Psoas muscle (tissue), 8 donors: ENCODE measurements around the gene OVOL1. TPM values are rescaled to one million over a fixed set of nuclear protein-coding genes. Genes with fewer than 3 reads are reported as not detected.

Experiments
- ATAC-seq, 4 donors: fragments of 200-7000 bp; cut with Tn5 transposase; one replicate each; pipeline ENCODE4 v1.9.1; 2020; ENCODE audit warnings: moderate library complexity in 3 of 4, mild to moderate bottlenecking in 2 of 4
- DNase-seq, 2 donors: peaks; one replicate each; pipeline ENCODE4 v3.0.0-alpha.2; 2020
- H3K27ac ChIP-seq: fragments of 200-600 bp; one replicate; pipeline ENCODE4 v1.8.0; 2022
- H3K27me3 ChIP-seq, 3 donors: fragments of 200-600 bp in 1 of 3; one replicate each; pipeline versions ENCODE4 v1.6.1 to v1.8.0; 2013 to 2022; ENCODE audit warnings: low read length in 2 of 3, mild to moderate bottlenecking in 2 of 3, moderate library complexity in 1 of 3; ENCODE audit not compliant: insufficient read depth in 3 of 3
- H3K36me3 ChIP-seq, 2 donors: fragments of 200-600 bp in 1 of 2; one replicate each; pipeline versions ENCODE4 v1.6.1 to v1.8.0; 2013 to 2022; ENCODE audit warnings: low read depth in 1 of 2, mild to moderate bottlenecking in 1 of 2, moderate library complexity in 1 of 2; ENCODE audit not compliant: insufficient read depth in 1 of 2
- H3K4me1 ChIP-seq: fragments of 200-600 bp; one replicate; pipeline ENCODE4 v1.8.0; 2022
- H3K4me3 ChIP-seq: fragments of 200-600 bp; one replicate; pipeline ENCODE4 v1.8.0; 2022; ENCODE audit warnings: mild to moderate bottlenecking
- H3K9me3 ChIP-seq: fragments of 200-600 bp; one replicate; pipeline ENCODE4 v1.8.0; 2022
- WGBS, 3 donors: extraction: QIAGEN DNeasy Blood & Tissue Kit; methylation state at CpG; one replicate each; pipeline versions ENCODE4 v1.1.6 to v1.1.7; 2013; 5-methylcytosine and 5-hydroxymethylcytosine counted together
- intact Hi-C, 2 donors: fragments of 100-400 bp; cut with DNase I; formaldehyde crosslinking; loops; one replicate each; pipeline versions ENCODE4 v1.11.0 to v1.14.2; 2022
- polyA plus RNA-seq, 3 donors: library from polyadenylated mRNA; stranded (reverse); fragments of 200-250 nt; gene quantifications; one replicate each; pipeline ENCODE4 v1.2.3, GENCODE V29; 2013
- total RNA-seq, 4 donors: library from RNA; stranded (reverse); fragmentation: NEBNext Ultra II Directional in 2 of 4; extraction: Animal tissue kit (Norgen Biotek cat#: 25700) in 2 of 4; gene quantifications; one replicate each; pipeline versions ENCODE4 v1.2.1 to v1.2.4, GENCODE V29; 2021 to 2023
- TF ChIP-seq, protein P1 (sequence below): fragments of 200-600 bp; IDR thresholded peaks from one replicate; pipeline ENCODE4 v1.8.0; 2022; ENCODE audit warnings: antibody characterized with exemption
- donor health status: healthy with polysubstance abuse.
- donor health status: DM: no; HTN: no; CAD: no; lungs with moderate emphysema.
- donor health status: Bipolar disorder and iron deficiency.
- donor health status: healthy.
- donor health status: DM: yes; HTN: yes; CAD: no.
- donor health status: DM: no; HTN: no; CAD: no.
- donor health status: DM: no; HTN: no; CAD: no.
- donor health status: DM: yes; HTN: yes; CAD: no.

Gene OVOL1
- total and polyA plus RNA-seq, 7 donors, result 0.01 TPM; not detected in 6

GRCh38 chr11:65776710-65777141 lies 10.1 kb upstream of the OVOL1 start:
- WGBS, 3 donors, result 80 to 92% (median 84%) methylated on average over 8 of the region's 8 CpGs

GRCh38 chr11:65777241-65777640 lies 9.6 kb upstream of the OVOL1 start:
- H3K4me3 ChIP-seq, result no peak overlapping the region
- no peaks in the 10 kb centered on the region for H3K27me3 ChIP-seq
- whole genome bisulfite sequencing, 3 donors, result 87% methylated on average over 8 of the region's 8 CpGs
- no peak for DNase-seq
- H3K4me1 ChIP-seq, result peaks cover 20% of the 10 kb centered on the region
- TF ChIP-seq, protein P1, sequence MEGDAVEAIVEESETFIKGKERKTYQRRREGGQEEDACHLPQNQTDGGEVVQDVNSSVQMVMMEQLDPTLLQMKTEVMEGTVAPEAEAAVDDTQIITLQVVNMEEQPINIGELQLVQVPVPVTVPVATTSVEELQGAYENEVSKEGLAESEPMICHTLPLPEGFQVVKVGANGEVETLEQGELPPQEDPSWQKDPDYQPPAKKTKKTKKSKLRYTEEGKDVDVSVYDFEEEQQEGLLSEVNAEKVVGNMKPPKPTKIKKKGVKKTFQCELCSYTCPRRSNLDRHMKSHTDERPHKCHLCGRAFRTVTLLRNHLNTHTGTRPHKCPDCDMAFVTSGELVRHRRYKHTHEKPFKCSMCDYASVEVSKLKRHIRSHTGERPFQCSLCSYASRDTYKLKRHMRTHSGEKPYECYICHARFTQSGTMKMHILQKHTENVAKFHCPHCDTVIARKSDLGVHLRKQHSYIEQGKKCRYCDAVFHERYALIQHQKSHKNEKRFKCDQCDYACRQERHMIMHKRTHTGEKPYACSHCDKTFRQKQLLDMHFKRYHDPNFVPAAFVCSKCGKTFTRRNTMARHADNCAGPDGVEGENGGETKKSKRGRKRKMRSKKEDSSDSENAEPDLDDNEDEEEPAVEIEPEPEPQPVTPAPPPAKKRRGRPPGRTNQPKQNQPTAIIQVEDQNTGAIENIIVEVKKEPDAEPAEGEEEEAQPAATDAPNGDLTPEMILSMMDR, result no peak
- no peak for ATAC-seq
- no peak overlapping the region for H3K27ac ChIP-seq
- intact Hi-C loops, result loop anchor here in 1 of 2 donors (5.0 kb wide), 1 partner anchor 210 kb away; no protein-coding TSS in a partner anchor
- H3K36me3 ChIP-seq, result peaks cover 0 to 33% of the 10 kb centered on the region in 2 donors
- H3K9me3 ChIP-seq, result no peaks in the 10 kb centered on the region

More at GRCh38 chr11:65776710-65777141, 10.1 kb upstream of the OVOL1 start:
- no peak overlapping the region for H3K4me3 ChIP-seq
- ATAC-seq (no peak), DNase-seq (no peak)
- TF ChIP-seq, protein P1, result no peak
- H3K27me3 ChIP-seq, result no peaks in the 10 kb centered on the region
- peaks cover 20% of the 10 kb centered on the region for H3K4me1 ChIP-seq
- intact Hi-C loops, result loop anchor here in 1 of 2 donors (5.0 kb wide), 1 partner anchor 211 kb away; no protein-coding TSS in a partner anchor
- peak overlapping the region; percentile 23 for H3K27ac ChIP-seq
- H3K9me3 ChIP-seq, result no peaks in the 10 kb centered on the region
- H3K36me3 ChIP-seq, result peaks cover 0 to 33% of the 10 kb centered on the region in 2 donors

- Histone ChIP-seq H3K27ac (no peak overlapping the region), H3K27me3 (no peaks in the 10 kb centered on the region), H3K36me3 (peaks cover 0 to 33% of the 10 kb centered on the region in 2 donors), H3K4me3 (no peak overlapping the region), H3K9me3 (no peaks in the 10 kb centered on the region), H3K4me1 (peaks cover 20% of the 10 kb centered on the region)
- 86 to 92% (median 87%) methylated on average over 18 to 23 of the region's 23 CpGs for WGBS, 3 donors
- TF ChIP-seq, protein P1, result no peak
- DNase-seq, result no peak
- no peak for ATAC-seq
- intact Hi-C loops, result loop anchor here in 1 of 2 donors (5.0 kb wide), 1 partner anchor 209 kb away; no protein-coding TSS in a partner anchor
Observed at GRCh38 chr11:65777821-65778361, 9.0 kb upstream of the OVOL1 start.

DNA sequence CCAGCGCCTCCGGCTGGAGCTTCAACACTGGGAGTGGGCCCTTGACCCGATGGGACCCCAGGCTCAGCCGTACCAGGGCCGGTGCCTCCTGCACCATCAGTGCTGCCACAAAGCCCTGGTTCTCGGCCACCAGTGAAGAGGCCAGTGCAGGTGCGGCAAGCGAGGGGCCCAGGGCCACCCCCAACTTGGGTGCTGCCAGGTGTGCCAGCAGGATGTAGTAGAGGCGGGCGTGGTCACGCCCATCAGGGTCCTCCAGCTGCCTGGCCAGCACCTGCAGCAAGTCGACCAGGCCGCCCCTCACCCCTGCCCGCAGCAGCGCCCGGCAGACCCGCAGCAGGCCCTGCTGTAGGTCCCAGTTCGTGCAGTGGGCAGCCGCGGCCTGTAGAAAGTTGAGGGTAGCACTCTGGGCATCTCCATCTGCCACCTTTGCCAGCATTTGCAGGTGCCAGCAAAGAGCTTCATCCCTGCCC lies 8.4 kb upstream of the OVOL1 start:
- intact Hi-C loops, result loop anchor here in 1 of 2 donors (5.0 kb wide), 1 partner anchor 209 kb away; no protein-coding TSS in a partner anchor
- Histone ChIP-seq H3K9me3 (no peaks in the 10 kb centered on the region), H3K27me3 (no peaks in the 10 kb centered on the region), H3K36me3 (peaks cover 0 to 33% of the 10 kb centered on the region in 2 donors), H3K27ac (no peak overlapping the region), H3K4me1 (peaks cover 20% of the 10 kb centered on the region), H3K4me3 (no peak overlapping the region)
- ATAC-seq (no peak), DNase-seq (no peak)
- 94 to 97% (median 96%) methylated on average over 15 to 20 of the region's 20 CpGs for WGBS, 3 donors
- TF ChIP-seq, protein P1, result no peak
